SK-N-SH (cell line): Measurements from ENCODE around the gene BRCA1. TPM values are rescaled to one million over a fixed set of nuclear protein-coding genes. Genes with fewer than 3 reads are reported as not detected.

Experiments used
- CTCF ChIA-PET: fragments of 300-600, 350-600 bp; formaldehyde crosslinking; extraction: SDS; loops from one replicate; lab custom pipeline; 2021; lab: Yijun Ruan, JAX
- POLR2A ChIA-PET: fragments of 350-600 bp; sonication (Branson Sonifier 250); formaldehyde crosslinking; extraction: SDS; loops from one replicate; lab custom pipeline; 2020; ENCODE audit warnings: antibody characterized with exemption, inconsistent platforms; lab: Yijun Ruan, JAX
- DNase-seq: peaks from one replicate; pipeline ENCODE4 v3.0.0; 2012
- H2AFZ ChIP-seq: fragments of 200-600 bp; sonication (generic); 2 replicates; pipeline ENCODE4 v1.8.1; 2016; ENCODE audit warnings: antibody characterized with exemption, mild to moderate bottlenecking, low read depth
- H3F3A ChIP-seq: fragments of 200-600 bp; sonication (generic); replicated peaks from 2 replicates; pipeline ENCODE3; 2016; ENCODE audit warnings: antibody characterized with exemption, mild to moderate bottlenecking; ENCODE audit not compliant: insufficient read depth
- H3K27ac ChIP-seq, 2 experiments: fragments of 200-500 bp in 1 of 2; fragments of 200-600 bp in 1 of 2; sonication (Bioruptor generic) in 1 of 2; sonication (generic), shearing (Covaris generic) in 1 of 2; 2 replicates each; pipeline versions ENCODE4 v1.5.1 to v1.6.1; 2014 to 2016; ENCODE audit warnings: low read depth in 2 of 2, inconsistent platforms in 1 of 2, low read length in 1 of 2, mild to moderate bottlenecking in 1 of 2, mixed read lengths in 1 of 2
- H3K27me3 ChIP-seq: fragments of 200-600 bp; sonication (generic), shearing (Covaris generic); 2 replicates; pipeline ENCODE4 v1.6.1; 2016; ENCODE audit warnings: mixed run types; ENCODE audit not compliant: insufficient read depth
- H3K36me3 ChIP-seq, 2 experiments: fragments of 200-500 bp in 1 of 2; fragments of 200-600 bp in 1 of 2; sonication (Bioruptor generic) in 1 of 2; sonication (generic) in 1 of 2; replicated peaks in 1 of 2; 2 replicates each; pipeline versions ENCODE3 to v1.5.1; 2014 to 2016; ENCODE audit warnings: low read length in 1 of 2, mild to moderate bottlenecking in 1 of 2; ENCODE audit not compliant: insufficient read depth in 2 of 2, control insufficient read depth in 1 of 2
- H3K4me1 ChIP-seq, 2 experiments: fragments of 200-500 bp in 1 of 2; fragments of 200-600 bp in 1 of 2; sonication (Bioruptor generic) in 1 of 2; sonication (generic), shearing (Covaris generic) in 1 of 2; 2 replicates each; pipeline versions ENCODE4 v1.5.1 to v1.6.1; 2014 to 2016; ENCODE audit warnings: low read depth in 1 of 2, low read length in 1 of 2, mixed run types in 1 of 2; ENCODE audit not compliant: insufficient read depth in 2 of 2, control insufficient read depth in 1 of 2
- H3K4me2 ChIP-seq: fragments of 200-600 bp; sonication (generic), shearing (Covaris generic); 2 replicates; pipeline ENCODE4 v1.6.1; 2017; ENCODE audit warnings: mixed run types
- H3K4me3 ChIP-seq, 2 experiments: fragments of 200-500 bp in 1 of 2; fragments of 200-600 bp in 1 of 2; sonication (Bioruptor generic) in 1 of 2; sonication (generic), shearing (Covaris generic) in 1 of 2; 2 replicates each; pipeline versions ENCODE4 v1.5.1 to v1.8.1; 2014 to 2016; ENCODE audit warnings: low read depth in 2 of 2, inconsistent platforms in 1 of 2, low read length in 1 of 2, mild to moderate bottlenecking in 1 of 2, mixed read lengths in 1 of 2, moderate library complexity in 1 of 2
- H3K79me2 ChIP-seq: fragments of 200-600 bp; sonication (generic); 2 replicates; pipeline ENCODE4 v1.8.1; 2017; ENCODE audit warnings: mild to moderate bottlenecking; ENCODE audit not compliant: insufficient read depth
- H3K9ac ChIP-seq: fragments of 200-600 bp; sonication (generic); 2 replicates; pipeline ENCODE4 v1.6.1; 2017; ENCODE audit warnings: mixed run types
- H3K9me2 ChIP-seq: fragments of 200-600 bp; sonication (generic); 2 replicates; pipeline ENCODE4 v1.6.1; 2017; ENCODE audit warnings: mixed run types
- H3K9me3 ChIP-seq: fragments of 200-600 bp; sonication (generic); 2 replicates; pipeline ENCODE4 v1.6.1; 2017; ENCODE audit warnings: mixed run types, mild to moderate bottlenecking, moderate library complexity
- H4K20me1 ChIP-seq: fragments of 200-600 bp; sonication (generic); 2 replicates; pipeline ENCODE4 v1.6.1; 2017; ENCODE audit warnings: mild to moderate bottlenecking, mixed run types; ENCODE audit not compliant: insufficient read depth
- EZH2phosphoT487 ChIP-seq: fragments of 200-600 bp; sonication (generic); IDR thresholded peaks from 2 replicates; pipeline ENCODE4 v1.6.1; 2017; ENCODE audit warnings: low read depth, mixed run types, mild to moderate bottlenecking, antibody characterized with exemption, moderate library complexity, borderline replicate concordance
- FOXJ3 ChIP-seq: sonication (generic); formaldehyde crosslinking; IDR thresholded peaks from 2 replicates; pipeline ENCODE4 v1.5.1; 2020; ENCODE audit warnings: mild to moderate bottlenecking, missing genetic modification reagents
- GATA2 ChIP-seq: sonication (generic); formaldehyde crosslinking; IDR thresholded peaks from 2 replicates; pipeline ENCODE4 v1.5.0; 2020; ENCODE audit warnings: mild to moderate bottlenecking, missing genetic modification reagents
- NRF1 ChIP-seq: IDR thresholded peaks from 2 replicates; pipeline ENCODE4 v1.6.1; 2012; ENCODE audit warnings: low read depth, mild to moderate bottlenecking, low read length
- POLR2AphosphoS5 ChIP-seq: IDR thresholded peaks from 2 replicates; pipeline ENCODE4 v1.6.1; 2012; ENCODE audit warnings: low read depth, low read length
- RAD21 ChIP-seq: IDR thresholded peaks from 2 replicates; pipeline ENCODE4 v1.6.1; 2012; ENCODE audit warnings: mild to moderate bottlenecking, low read length
- RCOR1 ChIP-seq: fragments of 150-350 bp; IDR thresholded peaks from 2 replicates; pipeline ENCODE4 v1.6.1; 2017; ENCODE audit warnings: antibody characterized with exemption, low read length
- SIN3A ChIP-seq: IDR thresholded peaks from 2 replicates; pipeline ENCODE4 v1.6.1; 2012; ENCODE audit warnings: low read depth, mild to moderate bottlenecking, low read length, moderate library complexity, borderline replicate concordance
- SMC3 ChIP-seq: IDR thresholded peaks from 2 replicates; pipeline ENCODE4 v1.6.1; 2012; ENCODE audit warnings: low read depth, low read length, improper control_type of control experiment
- TAF1 ChIP-seq: IDR thresholded peaks from 2 replicates; pipeline ENCODE4 v1.6.1; 2012; ENCODE audit warnings: low read depth, mild to moderate bottlenecking, low read length, moderate library complexity, borderline replicate concordance
- TCF12 ChIP-seq: IDR thresholded peaks from 2 replicates; pipeline ENCODE4 v1.4.0; 2012
- YY1 ChIP-seq: IDR thresholded peaks from 2 replicates; pipeline ENCODE4 v1.4.0; 2012; ENCODE audit warnings: low read depth, mild to moderate bottlenecking
- WGBS: methylation state at CpG from one replicate; pipeline ENCODE4 v1.1.6; 2017; ENCODE audit warnings: low lambda C conversion rate; 5-methylcytosine and 5-hydroxymethylcytosine counted together
- polyA plus RNA-seq, 3 experiments: library from polyadenylated mRNA; depleted of rRNA; stranded (reverse); fragments of >200 nt; gene quantifications; 2 replicates each; pipeline ENCODE4 v1.2.3, GENCODE V29; 2012
- TF ChIP-seq, protein P1 (sequence below): IDR thresholded peaks from 2 replicates; pipeline ENCODE4 v1.4.0; 2012; ENCODE audit warnings: low read depth, borderline replicate concordance
- TF ChIP-seq, protein P2 (sequence below): IDR thresholded peaks from 2 replicates; pipeline ENCODE4 v1.4.0; 2012; ENCODE audit warnings: low read depth
- TF ChIP-seq, protein P3 (sequence below): IDR thresholded peaks from 2 replicates; pipeline ENCODE4; 2012
- TF ChIP-seq, protein P4 (sequence below): IDR thresholded peaks from 2 replicates; pipeline ENCODE4 v1.4.0; 2012; ENCODE audit warnings: low read depth, borderline replicate concordance

BRCA1 gene
- polyA plus RNA-seq, 1 of the 3 experiments (the other 2 are of a cell fraction), result 11.2 TPM

DNA sequence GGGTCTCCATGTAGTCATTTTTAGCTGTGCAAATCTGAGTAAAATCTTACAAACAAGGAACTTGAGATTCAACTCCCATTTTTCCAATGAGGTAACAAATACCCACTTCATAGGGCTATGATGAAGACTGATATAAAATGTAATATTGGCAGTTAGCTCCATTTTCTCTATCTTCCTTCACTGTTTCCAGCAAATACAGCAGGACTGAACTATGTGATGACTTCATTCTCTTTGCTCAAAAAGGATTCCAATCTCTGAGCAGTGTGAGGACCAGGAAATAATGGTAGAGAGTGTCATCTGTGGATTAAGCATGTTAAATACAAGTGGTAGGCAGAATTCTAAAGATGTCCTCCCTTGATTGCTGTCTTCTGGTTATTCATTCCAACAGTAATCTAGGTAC, 81.9 kb downstream of the BRCA1 start:
- H3K27ac ChIP-seq, result no peak overlapping the region
- no peak overlapping the region for H3K9ac ChIP-seq
- CTCF ChIA-PET, result interaction anchor here (1.5 kb wide), 1 partner anchor 16 kb away, joined by 3 read pairs; no protein-coding TSS in a partner anchor
- H3K4me2 ChIP-seq, result no peak overlapping the region
- no peak for TF ChIP-seq YY1
- TF ChIP-seq, all 33 proteins: peak for 0
- no peaks in the 10 kb centered on the region for H3F3A ChIP-seq
- H3K9me2 ChIP-seq, result no peaks in the 10 kb centered on the region
- H3K27me3 ChIP-seq, result no peaks in the 10 kb centered on the region
- H3K79me2 ChIP-seq, result no peaks in the 10 kb centered on the region
- H2AFZ ChIP-seq, result no peak overlapping the region
- H3K36me3 ChIP-seq, result peaks cover 0 to 2% of the 10 kb centered on the region in 2 experiments
- no peak for DNase-seq
- POLR2A ChIA-PET, result no interaction called here
- H3K4me1 ChIP-seq, result peaks cover 0 to 5% of the 10 kb centered on the region in 2 experiments; a peak in 1 of 4 replicates
- no peaks in the 10 kb centered on the region for H4K20me1 ChIP-seq
- H3K4me3 ChIP-seq, result no peak overlapping the region
- no peaks in the 10 kb centered on the region for H3K9me3 ChIP-seq

DNA sequence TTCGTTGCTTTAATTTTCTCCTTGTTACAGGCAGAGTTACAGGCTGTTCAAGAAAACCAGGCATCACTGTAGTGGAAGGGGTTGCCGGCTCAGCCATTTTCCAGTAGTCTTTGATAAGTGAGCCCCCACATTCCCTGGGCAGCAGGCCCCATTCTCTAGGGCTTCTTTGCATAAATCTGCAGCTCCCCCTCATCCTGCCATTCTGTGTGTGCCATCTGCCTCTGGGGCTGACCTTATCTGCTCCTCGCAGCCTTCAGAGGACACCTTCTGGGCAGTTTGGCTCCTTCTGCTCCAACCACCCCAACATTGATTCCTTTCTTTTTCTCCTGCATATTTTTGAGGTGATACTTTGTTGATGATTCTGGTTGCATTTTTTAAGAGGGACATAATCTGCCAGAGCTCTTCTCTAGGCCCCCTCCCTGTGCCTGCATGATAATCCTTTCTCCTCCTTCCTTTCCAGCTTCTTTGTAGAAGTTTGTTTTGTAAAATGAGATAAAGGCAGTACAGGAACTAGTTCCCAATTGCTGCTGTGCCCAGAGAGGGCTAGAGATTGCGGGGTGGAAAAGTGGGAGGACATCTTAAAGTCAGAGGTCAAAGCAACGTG, 83.0 kb downstream of the BRCA1 start:
- Histone ChIP-seq H3K79me2 (no peaks in the 10 kb centered on the region), H3K4me3 (no peak overlapping the region), H3K36me3 (peaks cover 0 to 2% of the 10 kb centered on the region in 2 experiments), H3F3A (no peaks in the 10 kb centered on the region), H3K27ac (no peak overlapping the region), H3K27me3 (no peaks in the 10 kb centered on the region), H3K9me3 (no peaks in the 10 kb centered on the region), H3K4me1 (peaks cover 0 to 5% of the 10 kb centered on the region in 2 experiments; a peak in 1 of 4 replicates), H3K4me2 (no peak overlapping the region; the same call in 1 of the 2 replicates), H2AFZ (no peak overlapping the region), H3K9ac (no peak overlapping the region), H3K9me2 (no peaks in the 10 kb centered on the region), H4K20me1 (no peaks in the 10 kb centered on the region)
- ChIA-PET POLR2A (no interaction called here), CTCF (interaction anchor here (0.9 to 1.7 kb wide), 4 partner anchors 15 to 127 kb away, joined by 3 to 6 read pairs (median 3); no protein-coding TSS in a partner anchor)
- no peak for DNase-seq
- WGBS, result 82% methylated on average over 5 of the region's 5 CpGs
- TF ChIP-seq, protein P1, sequence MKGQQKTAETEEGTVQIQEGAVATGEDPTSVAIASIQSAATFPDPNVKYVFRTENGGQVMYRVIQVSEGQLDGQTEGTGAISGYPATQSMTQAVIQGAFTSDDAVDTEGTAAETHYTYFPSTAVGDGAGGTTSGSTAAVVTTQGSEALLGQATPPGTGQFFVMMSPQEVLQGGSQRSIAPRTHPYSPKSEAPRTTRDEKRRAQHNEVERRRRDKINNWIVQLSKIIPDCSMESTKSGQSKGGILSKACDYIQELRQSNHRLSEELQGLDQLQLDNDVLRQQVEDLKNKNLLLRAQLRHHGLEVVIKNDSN, result no peak
- TF ChIP-seq, protein P2, sequence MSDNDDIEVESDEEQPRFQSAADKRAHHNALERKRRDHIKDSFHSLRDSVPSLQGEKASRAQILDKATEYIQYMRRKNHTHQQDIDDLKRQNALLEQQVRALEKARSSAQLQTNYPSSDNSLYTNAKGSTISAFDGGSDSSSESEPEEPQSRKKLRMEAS, result no peak
- TF ChIP-seq TCF12 (no peak), GATA2 (CRISPR knock-in tag) (peak; percentile 40)

DNA sequence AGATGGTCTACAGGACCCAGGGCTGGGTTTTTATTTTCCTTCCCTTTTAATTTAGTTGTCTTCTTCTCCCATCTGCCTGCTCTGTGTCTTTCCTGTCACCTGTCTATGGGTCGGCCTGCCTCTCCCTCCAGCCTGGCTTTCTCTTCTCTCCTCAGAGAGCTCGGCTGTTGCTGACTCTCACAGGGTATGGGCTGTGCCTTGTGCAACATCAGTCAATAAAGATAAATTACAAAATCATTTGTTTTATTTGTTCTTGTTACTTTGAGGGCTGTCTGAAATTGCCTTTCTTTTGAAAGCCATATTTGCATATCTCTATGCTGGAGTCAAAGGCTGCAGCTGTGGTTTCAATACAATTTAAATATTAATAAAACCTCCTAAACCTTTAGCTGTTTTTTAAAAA, 84.5 kb downstream of the BRCA1 start:
- no peak for DNase-seq
- H3K4me2 ChIP-seq, result no peak overlapping the region
- H2AFZ ChIP-seq, result no peak overlapping the region
- H3K9ac ChIP-seq, result no peak overlapping the region
- ChIA-PET POLR2A (interaction anchor here (1.0 kb wide), 1 partner anchor 16 kb away, joined by 3 read pairs; no protein-coding TSS in a partner anchor), CTCF (interaction anchor here (1.1 kb wide), 1 partner anchor 16 kb away, joined by 3 read pairs; no protein-coding TSS in a partner anchor)
- 83% methylated on average over 2 of the region's 2 CpGs for WGBS
- no peak overlapping the region; a peak in 1 of 4 replicates for H3K27ac ChIP-seq
- H3K4me3 ChIP-seq, result no peak overlapping the region
- no peaks in the 10 kb centered on the region for H3K9me2 ChIP-seq
- H3K4me1 ChIP-seq, result peaks cover 0 to 5% of the 10 kb centered on the region in 2 experiments; a peak in 1 of 4 replicates
- no peaks in the 10 kb centered on the region for H3K9me3 ChIP-seq
- no peaks in the 10 kb centered on the region for H3K27me3 ChIP-seq
- no peaks in the 10 kb centered on the region for H3K79me2 ChIP-seq
- H4K20me1 ChIP-seq, result no peaks in the 10 kb centered on the region
- H3F3A ChIP-seq, result no peaks in the 10 kb centered on the region
- H3K36me3 ChIP-seq, result no peaks in the 10 kb centered on the region
- TF ChIP-seq FOXJ3 (CRISPR knock-in tag) (no peak), SIN3A (no peak), SMC3 (no peak), EZH2phosphoT487 (no peak), NRF1 (no peak), GATA2 (CRISPR knock-in tag) (no peak), TAF1 (no peak), RCOR1 (no peak), TCF12 (no peak), RAD21 (no peak), POLR2AphosphoS5 (no peak)
- TF ChIP-seq, protein P3, sequence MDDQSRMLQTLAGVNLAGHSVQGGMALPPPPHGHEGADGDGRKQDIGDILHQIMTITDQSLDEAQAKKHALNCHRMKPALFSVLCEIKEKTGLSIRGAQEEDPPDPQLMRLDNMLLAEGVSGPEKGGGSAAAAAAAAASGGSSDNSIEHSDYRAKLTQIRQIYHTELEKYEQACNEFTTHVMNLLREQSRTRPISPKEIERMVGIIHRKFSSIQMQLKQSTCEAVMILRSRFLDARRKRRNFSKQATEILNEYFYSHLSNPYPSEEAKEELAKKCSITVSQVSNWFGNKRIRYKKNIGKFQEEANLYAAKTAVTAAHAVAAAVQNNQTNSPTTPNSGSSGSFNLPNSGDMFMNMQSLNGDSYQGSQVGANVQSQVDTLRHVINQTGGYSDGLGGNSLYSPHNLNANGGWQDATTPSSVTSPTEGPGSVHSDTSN, result no peak
- TF ChIP-seq, protein P4, sequence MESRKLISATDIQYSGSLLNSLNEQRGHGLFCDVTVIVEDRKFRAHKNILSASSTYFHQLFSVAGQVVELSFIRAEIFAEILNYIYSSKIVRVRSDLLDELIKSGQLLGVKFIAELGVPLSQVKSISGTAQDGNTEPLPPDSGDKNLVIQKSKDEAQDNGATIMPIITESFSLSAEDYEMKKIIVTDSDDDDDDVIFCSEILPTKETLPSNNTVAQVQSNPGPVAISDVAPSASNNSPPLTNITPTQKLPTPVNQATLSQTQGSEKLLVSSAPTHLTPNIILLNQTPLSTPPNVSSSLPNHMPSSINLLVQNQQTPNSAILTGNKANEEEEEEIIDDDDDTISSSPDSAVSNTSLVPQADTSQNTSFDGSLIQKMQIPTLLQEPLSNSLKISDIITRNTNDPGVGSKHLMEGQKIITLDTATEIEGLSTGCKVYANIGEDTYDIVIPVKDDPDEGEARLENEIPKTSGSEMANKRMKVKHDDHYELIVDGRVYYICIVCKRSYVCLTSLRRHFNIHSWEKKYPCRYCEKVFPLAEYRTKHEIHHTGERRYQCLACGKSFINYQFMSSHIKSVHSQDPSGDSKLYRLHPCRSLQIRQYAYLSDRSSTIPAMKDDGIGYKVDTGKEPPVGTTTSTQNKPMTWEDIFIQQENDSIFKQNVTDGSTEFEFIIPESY, result no peak
